GM23248 (cell line): ENCODE data around the gene MAT2A.

ENCODE experiments used
- EZH2 ChIP-seq: fragments of 200-600 bp; sonication (generic); IDR thresholded peaks from 2 replicates; pipeline ENCODE4 v1.6.1; 2018; ENCODE audit warnings: antibody characterized with exemption, mild to moderate bottlenecking; ENCODE audit not compliant: insufficient read depth, poor library complexity, severe bottlenecking
- EZH2phosphoT487 ChIP-seq: fragments of 200-600 bp; sonication (generic); IDR thresholded peaks from 2 replicates; pipeline ENCODE4 v1.6.1; 2018; ENCODE audit warnings: antibody characterized with exemption, moderate library complexity, mild to moderate bottlenecking, low read depth; ENCODE audit not compliant: insufficient read depth

GRCh38 chr2:85536479-85536878 is 2.5 kb upstream of the MAT2A start:
- no peak for TF ChIP-seq EZH2phosphoT487
- TF ChIP-seq EZH2: no peak
